ENCODE results near the gene PRKX. TPM values are rescaled to one million over a fixed set of nuclear protein-coding genes. Genes with fewer than 3 reads are reported as not detected.
"Not testable (repeated sequence)": the region's sequence is repeated elsewhere in the genome, so short reads cannot be mapped to it uniquely, and the experiment has no call there.

Gene PRKX
- total RNA-seq, 1 donor from 2014 or later: 58.8 TPM

DNA sequence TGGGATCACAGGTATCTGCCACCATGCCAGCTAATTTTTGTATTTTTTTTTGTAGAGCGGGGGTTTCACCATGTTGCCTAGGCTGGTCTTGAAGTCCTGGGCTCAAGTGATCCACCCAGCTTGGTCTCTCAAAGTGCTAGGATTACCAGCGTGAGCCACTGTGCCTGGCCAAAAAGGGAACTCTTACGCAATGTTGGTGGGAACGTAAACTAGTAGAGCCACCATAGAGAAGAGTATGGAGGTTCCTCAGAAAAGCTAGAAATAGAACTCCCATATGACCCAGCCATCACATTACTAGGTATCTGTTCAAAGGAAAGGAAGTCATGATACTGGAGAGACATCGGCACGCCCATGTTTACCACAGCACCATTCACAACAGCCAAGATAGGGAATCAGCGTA lies 85.9 kb downstream of the PRKX start:
- H3K36me3 Mint-ChIP-seq: peaks cover 58% of the 10 kb centered on the region
- H3K27ac Mint-ChIP-seq: no peak overlapping the region
- no peak for TF ChIP-seq CTCF (IDR thresholded peaks at IDR 0.05; ENCODE audit: unreplicated experiment)

GRCh38 chrX:3621414-3621813 lies 92.0 kb downstream of the PRKX start:
- no peaks in the 10 kb centered on the region for H3K4me1 Mint-ChIP-seq
- no peak overlapping the region for H3K4me3 Mint-ChIP-seq
- DNase-seq (ENCODE audit: low spot score in 2 of 2, unreplicated experiment in 2 of 2): no peak
- no peaks in the 10 kb centered on the region for H3K27me3 Mint-ChIP-seq (ENCODE audit: low read depth)
- H3K36me3 Mint-ChIP-seq: peaks cover 53% of the 10 kb centered on the region
- peaks cover 4% of the 10 kb centered on the region for H3K9me3 Mint-ChIP-seq
- no peak overlapping the region for H3K27ac Mint-ChIP-seq
- TF ChIP-seq CTCF (IDR thresholded peaks at IDR 0.05; ENCODE audit: unreplicated experiment): no peak

More for the DNA sequence above, 85.9 kb downstream of the PRKX start:
- H3K27me3 Mint-ChIP-seq (ENCODE audit: low read depth): no peaks in the 10 kb centered on the region
- no peaks in the 10 kb centered on the region for H3K4me1 Mint-ChIP-seq
- DNase-seq (ENCODE audit: low spot score in 2 of 2, unreplicated experiment in 2 of 2): no peak
- peaks cover 22% of the 10 kb centered on the region for H3K9me3 Mint-ChIP-seq
- no peak overlapping the region for H3K4me3 Mint-ChIP-seq

GRCh38 chrX:3611744-3612143 lies 101.7 kb downstream of the PRKX start:
- not testable (repeated sequence) for H3K27ac Mint-ChIP-seq; DNase-seq (ENCODE audit: low spot score in 2 of 2, unreplicated experiment in 2 of 2); H3K27me3 Mint-ChIP-seq (ENCODE audit: low read depth); H3K9me3 Mint-ChIP-seq; H3K4me1 Mint-ChIP-seq; H3K4me3 Mint-ChIP-seq
- H3K36me3 Mint-ChIP-seq: peaks cover 61% of the 10 kb centered on the region

- DNase-seq (ENCODE audit: low spot score in 2 of 2, unreplicated experiment in 2 of 2): no peak
- no peak for TF ChIP-seq CTCF (IDR thresholded peaks at IDR 0.05; ENCODE audit: unreplicated experiment)
- Mint-ChIP-seq H3K36me3 (peaks cover 56% of the 10 kb centered on the region), H3K4me3 (no peak overlapping the region), H3K4me1 (no peaks in the 10 kb centered on the region), H3K27ac (no peak overlapping the region), H3K9me3 (no peaks in the 10 kb centered on the region), H3K27me3 (ENCODE audit: low read depth) (no peaks in the 10 kb centered on the region)
Observed at GRCh38 chrX:3609810-3610209, 103.6 kb downstream of the PRKX start.

GRCh38 chrX:3603026-3603661 lies 110.3 kb downstream of the PRKX start:
- no peak for TF ChIP-seq CTCF (IDR thresholded peaks at IDR 0.05; ENCODE audit: unreplicated experiment)
- Mint-ChIP-seq H3K9me3 (no peaks in the 10 kb centered on the region), H3K27me3 (ENCODE audit: low read depth) (no peaks in the 10 kb centered on the region), H3K4me3 (no peak overlapping the region), H3K27ac (no peak overlapping the region), H3K36me3 (peaks cover 22% of the 10 kb centered on the region), H3K4me1 (peaks cover 22% of the 10 kb centered on the region)
- no peak for DNase-seq (ENCODE audit: low spot score in 2 of 2, unreplicated experiment in 2 of 2)

- H3K4me3 Mint-ChIP-seq: no peak overlapping the region
- H3K27ac Mint-ChIP-seq: peak overlapping the region; percentile 86
- peaks cover 9% of the 10 kb centered on the region for H3K36me3 Mint-ChIP-seq
- DNase-seq (ENCODE audit: low spot score in 2 of 2, unreplicated experiment in 2 of 2): no peak
- H3K9me3 Mint-ChIP-seq: peaks cover 3% of the 10 kb centered on the region
- H3K4me1 Mint-ChIP-seq: peaks cover 27% of the 10 kb centered on the region
- TF ChIP-seq CTCF (IDR thresholded peaks at IDR 0.05; ENCODE audit: unreplicated experiment): no peak
- no peaks in the 10 kb centered on the region for H3K27me3 Mint-ChIP-seq (ENCODE audit: low read depth)
Observed at GRCh38 chrX:3599802-3600430, 113.5 kb downstream of the PRKX start.
